IPS-18a (cell line): ENCODE measurements around the gene PRF1.

ENCODE experiments used
- H3K27ac ChIP-seq: one replicate; pipeline ENCODE4 v1.5.1; 2013; ENCODE audit warnings: low read length
- H3K27me3 ChIP-seq: one replicate; pipeline ENCODE4 v1.6.1; 2013; ENCODE audit warnings: mild to moderate bottlenecking, low read length; ENCODE audit not compliant: control insufficient read depth, insufficient read depth
- H3K36me3 ChIP-seq: one replicate; pipeline ENCODE4 v1.6.1; 2013; ENCODE audit warnings: low read depth, low read length; ENCODE audit not compliant: control insufficient read depth
- H3K4me1 ChIP-seq: one replicate; pipeline ENCODE4 v1.6.1; 2013; ENCODE audit warnings: low read depth, low read length; ENCODE audit not compliant: control insufficient read depth
- H3K4me3 ChIP-seq: one replicate; pipeline ENCODE4 v1.5.1; 2013; ENCODE audit warnings: low read length
- H3K9ac ChIP-seq: one replicate; pipeline ENCODE4 v1.6.1; 2013; ENCODE audit warnings: mild to moderate bottlenecking, low read length, moderate library complexity
- H3K9me3 ChIP-seq: one replicate; pipeline ENCODE4 v1.6.1; 2013; ENCODE audit warnings: low read depth, low read length; ENCODE audit not compliant: control insufficient read depth

PRF1 gene

DNA sequence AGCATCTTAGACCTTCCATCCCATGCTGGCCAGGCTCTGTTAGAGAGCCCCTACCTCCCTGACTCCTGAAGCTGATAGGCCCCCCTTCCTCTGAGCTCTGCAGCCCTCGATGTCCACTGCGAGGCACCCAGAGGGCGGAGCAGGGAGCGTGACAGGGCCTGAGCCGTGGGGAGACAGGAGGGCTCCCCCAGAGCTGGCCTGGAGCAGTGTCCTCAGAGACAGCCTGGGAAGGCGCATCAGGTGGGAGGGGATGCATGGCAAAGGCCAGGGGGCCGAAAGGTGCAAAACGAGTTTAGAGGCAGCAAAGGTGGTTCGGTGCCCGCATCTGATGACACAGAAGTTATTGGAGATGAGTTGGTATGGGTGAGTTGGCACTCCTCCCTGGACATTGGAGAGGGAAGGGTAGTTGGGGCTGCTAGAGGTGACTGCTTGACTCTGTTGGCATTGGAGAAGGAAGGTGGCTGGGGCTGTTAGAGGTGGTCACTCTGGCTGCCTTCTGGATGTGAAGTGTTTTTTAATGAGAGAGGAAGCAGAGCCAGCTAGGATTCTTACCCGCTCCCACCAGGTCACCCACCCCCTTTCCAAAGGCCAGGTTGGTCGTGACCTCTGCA, 53.1 kb downstream of the PRF1 start:
- Histone ChIP-seq H3K4me3 (no peak overlapping the region), H3K9me3 (no peaks in the 10 kb centered on the region), H3K27ac (no peak overlapping the region), H3K4me1 (no peaks in the 10 kb centered on the region), H3K36me3 (no peaks in the 10 kb centered on the region), H3K9ac (no peak overlapping the region), H3K27me3 (no peaks in the 10 kb centered on the region)
